ENCODE measurements around the gene RPL5. TPM values are rescaled to one million over a fixed set of nuclear protein-coding genes. Genes with fewer than 3 reads are reported as not detected.

Gene RPL5
- polyA plus RNA-seq, 3 donors = 921 to 1,114 (median 953) TPM

GRCh38 chr1:92786111-92786901 is 45.5 kb upstream of the RPL5 start:
- Mint-ChIP-seq H3K4me1 (peaks cover 40% of the 10 kb centered on the region), H3K36me3 (peaks cover 13 to 14% of the 10 kb centered on the region in 2 donors), H3K27me3 (ENCODE audit: low read depth in 3 of 3) (peaks cover 5 to 9% (median 6%) of the 10 kb centered on the region in 3 donors), H3K27ac (peak overlapping the region; percentile 92 to 99 (median 97)), H3K4me3 (peak overlapping the region; percentile 8 to 88), H3K9me3 (no peaks in the 10 kb centered on the region)
- H3K27ac ChIP-seq (ENCODE audit: low read depth in 1 of 2, low read length in 2 of 2) = peak overlapping the region; percentile 91
- peaks cover 32% of the 10 kb centered on the region for H3K79me2 ChIP-seq (ENCODE audit: insufficient read depth, low read length)
- WGBS (ENCODE audit: insufficient coverage) = 100% methylated on average over 2 of the region's 5 CpGs
- H3K9ac ChIP-seq (ENCODE audit: insufficient read depth, low read length, poor library complexity, severe bottlenecking) = peak overlapping the region; percentile 11
- intact Hi-C loops (cut with micrococcal nuclease) = no loop called here
- H3K9me3 ChIP-seq (replicated peaks in 1 of 2; ENCODE audit: control insufficient read depth in 1 of 2, insufficient read depth in 1 of 2, low read length in 2 of 2) = no peaks in the 10 kb centered on the region
- peak overlapping the region; percentile 36 for H2AFZ ChIP-seq (ENCODE audit: insufficient read depth, low read depth, low read length, poor library complexity, severe bottlenecking)
- H3K4me1 ChIP-seq (ENCODE audit: control insufficient read depth in 1 of 2, insufficient read depth in 2 of 2, low read length in 2 of 2) = peaks cover 38 to 42% of the 10 kb centered on the region in 2 donors
- peak overlapping the region; percentile 92 for H3K4me2 ChIP-seq (replicated peaks; ENCODE audit: extremely low read depth, low read length, poor library complexity, severe bottlenecking)
- peaks cover 0 to 2% of the 10 kb centered on the region in 2 donors for H3K27me3 ChIP-seq (ENCODE audit: control insufficient read depth in 2 of 2, insufficient read depth in 2 of 2, low read length in 2 of 2)
- DNase-seq = peak; percentile 27 to 61 (median 38)
- H3K4me3 ChIP-seq (replicated peaks in 1 of 3; ENCODE audit: low read depth in 2 of 3, low read length in 3 of 3) = peak overlapping the region in 2 of 3 experiments; percentile 82 to 84
- H3K36me3 ChIP-seq (replicated peaks in 1 of 2; ENCODE audit: control insufficient read depth in 1 of 2, insufficient read depth in 2 of 2, low read length in 2 of 2) = peaks cover under 1 to 1% of the 10 kb centered on the region in 2 donors
- H4K20me1 ChIP-seq (ENCODE audit: insufficient read depth, low read length) = peaks cover 32% of the 10 kb centered on the region
- no peak for TF ChIP-seq CTCF (IDR thresholded peaks at IDR 0.05)

GRCh38 chr1:92790081-92790480 is 41.8 kb upstream of the RPL5 start:
- Mint-ChIP-seq H3K4me1 (peaks cover 26% of the 10 kb centered on the region), H3K27ac (no peak overlapping the region), H3K9me3 (peaks cover 0 to 1% (median 0%) of the 10 kb centered on the region in 7 donors), H3K27me3 (ENCODE audit: low read depth in 3 of 3) (peaks cover 2 to 18% (median 7%) of the 10 kb centered on the region in 3 donors), H3K36me3 (no peaks in the 10 kb centered on the region), H3K4me3 (no peak overlapping the region)
- no peaks in the 10 kb centered on the region for H3K9me3 ChIP-seq (replicated peaks in 1 of 2; ENCODE audit: control insufficient read depth in 1 of 2, insufficient read depth in 1 of 2, low read length in 2 of 2)
- no peak overlapping the region for H2AFZ ChIP-seq (ENCODE audit: insufficient read depth, low read depth, low read length, poor library complexity, severe bottlenecking)
- no peak overlapping the region for H3K27ac ChIP-seq (ENCODE audit: low read depth in 1 of 2, low read length in 2 of 2)
- intact Hi-C loops (cut with micrococcal nuclease) = no loop called here
- H3K27me3 ChIP-seq (ENCODE audit: control insufficient read depth in 2 of 2, insufficient read depth in 2 of 2, low read length in 2 of 2) = peaks cover 2 to 8% of the 10 kb centered on the region in 2 donors
- H4K20me1 ChIP-seq (ENCODE audit: insufficient read depth, low read length) = no peaks in the 10 kb centered on the region
- no peaks in the 10 kb centered on the region for H3K79me2 ChIP-seq (ENCODE audit: insufficient read depth, low read length)
- DNase-seq = no peak
- peaks cover 24 to 27% of the 10 kb centered on the region in 2 donors for H3K4me1 ChIP-seq (ENCODE audit: control insufficient read depth in 1 of 2, insufficient read depth in 2 of 2, low read length in 2 of 2)
- no peak for TF ChIP-seq CTCF (IDR thresholded peaks at IDR 0.05)
- no peaks in the 10 kb centered on the region for H3K36me3 ChIP-seq (replicated peaks in 1 of 2; ENCODE audit: control insufficient read depth in 1 of 2, insufficient read depth in 2 of 2, low read length in 2 of 2)
- no peak overlapping the region for H3K9ac ChIP-seq (ENCODE audit: insufficient read depth, low read length, poor library complexity, severe bottlenecking)
- H3K4me3 ChIP-seq (replicated peaks in 1 of 3; ENCODE audit: low read depth in 2 of 3, low read length in 3 of 3) = no peak overlapping the region
- no peak overlapping the region for H3K4me2 ChIP-seq (replicated peaks; ENCODE audit: extremely low read depth, low read length, poor library complexity, severe bottlenecking)

Data from CD14-positive monocyte (primary cell).